ENCODE results near the gene NLRX1.
"Not testable (repeated sequence)": the region's sequence is repeated elsewhere in the genome, so short reads cannot be mapped to it uniquely, and the experiment has no call there.

NLRX1 gene

DNA sequence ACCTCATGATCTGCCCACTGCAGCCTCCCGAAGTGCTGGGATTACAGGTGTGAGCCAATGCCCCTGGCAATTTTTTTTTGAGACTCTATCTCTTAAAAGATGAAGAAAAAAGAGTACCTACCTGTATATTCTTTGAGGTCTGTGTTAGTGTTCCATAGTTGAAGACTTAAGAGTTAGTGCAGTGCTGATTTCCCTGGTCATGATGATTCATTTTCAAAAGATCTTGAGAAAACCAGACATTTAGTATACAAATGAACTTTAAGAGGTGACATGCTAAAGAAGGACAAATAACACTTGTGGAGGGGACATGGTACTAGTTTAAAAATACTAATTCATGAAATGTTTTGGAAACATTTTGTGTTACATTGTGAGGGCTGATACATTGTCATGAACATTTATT is 55.3 kb downstream of the NLRX1 start:
- Mint-ChIP-seq H3K4me1 (ENCODE audit: low read depth) (peaks cover 40% of the 10 kb centered on the region), H3K4me3 (no peak overlapping the region), H3K27me3 (no peaks in the 10 kb centered on the region), H3K36me3 (ENCODE audit: low read depth) (peaks cover 42% of the 10 kb centered on the region), H3K9me3 (no peaks in the 10 kb centered on the region), H3K27ac (no peak overlapping the region)
- intact Hi-C loops (cut with micrococcal nuclease) = no loop called here

GRCh38 chr11:119228535-119229287 is 60.2 kb downstream of the NLRX1 start:
- H3K9me3 Mint-ChIP-seq; intact Hi-C loops (cut with micrococcal nuclease); H3K4me3 Mint-ChIP-seq; H3K27me3 Mint-ChIP-seq: not testable (repeated sequence)
- Mint-ChIP-seq H3K4me1 (ENCODE audit: low read depth) (peaks cover 47% of the 10 kb centered on the region), H3K36me3 (ENCODE audit: low read depth) (peaks cover 76% of the 10 kb centered on the region), H3K27ac (peak overlapping the region; percentile 10)

DNA sequence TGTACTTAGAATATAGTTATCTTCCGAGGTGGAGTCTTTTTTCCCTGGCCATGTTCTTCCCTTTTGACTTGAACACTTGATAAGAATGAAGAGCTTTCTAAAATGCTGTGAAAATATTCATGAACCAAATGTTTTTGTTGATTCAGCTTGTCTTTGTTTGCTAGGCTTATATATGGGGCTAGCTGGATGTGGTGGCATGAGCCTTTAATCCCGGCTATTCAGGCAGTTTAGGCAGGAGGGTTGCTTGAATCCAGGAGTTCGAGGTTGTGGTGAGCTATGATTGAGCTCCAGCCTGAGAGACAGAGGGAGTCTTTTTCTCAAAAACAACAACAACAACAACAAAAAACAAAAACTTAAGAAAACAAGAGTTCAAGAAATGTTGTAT is 60.8 kb downstream of the NLRX1 start:
- Mint-ChIP-seq H3K36me3 (ENCODE audit: low read depth) (peaks cover 82% of the 10 kb centered on the region), H3K27ac (peak overlapping the region; percentile 10), H3K9me3 (no peaks in the 10 kb centered on the region), H3K27me3 (no peaks in the 10 kb centered on the region), H3K4me1 (ENCODE audit: low read depth) (peaks cover 41% of the 10 kb centered on the region), H3K4me3 (no peak overlapping the region)
- intact Hi-C loops (cut with micrococcal nuclease) = no loop called here

GRCh38 chr11:119229741-119230140 is 61.2 kb downstream of the NLRX1 start:
- intact Hi-C loops (cut with micrococcal nuclease) = no loop called here
- Mint-ChIP-seq H3K9me3 (no peaks in the 10 kb centered on the region), H3K27me3 (no peaks in the 10 kb centered on the region), H3K4me1 (ENCODE audit: low read depth) (peaks cover 40% of the 10 kb centered on the region), H3K4me3 (no peak overlapping the region), H3K27ac (peak overlapping the region; percentile 10), H3K36me3 (ENCODE audit: low read depth) (peaks cover 82% of the 10 kb centered on the region)
